Hepatocyte (in vitro differentiated cells): ENCODE results near the gene ASPHD2. TPM values are rescaled to one million over a fixed set of nuclear protein-coding genes. Genes with fewer than 3 reads are reported as not detected.

Experiments
- DNase-seq: peaks from one replicate; pipeline ENCODE4 v3.0.0-alpha.2; 2016; ENCODE audit warnings: low spot score
- H2AFZ ChIP-seq: fragments of 200-600 bp; sonication (generic); 2 replicates; pipeline ENCODE4 v1.6.0; 2016; ENCODE audit warnings: antibody characterized with exemption, mild to moderate bottlenecking
- H3K27ac ChIP-seq: fragments of 200-600 bp; sonication (generic); 2 replicates; pipeline ENCODE4 v1.5.1; 2016; ENCODE audit warnings: mild to moderate bottlenecking
- H3K27me3 ChIP-seq: fragments of 200-600 bp; sonication (generic); 2 replicates; pipeline ENCODE4 v1.6.1; 2016
- H3K36me3 ChIP-seq: fragments of 200-600 bp; sonication (generic); replicated peaks from 2 replicates; pipeline ENCODE4 v1.5.1; 2016; ENCODE audit warnings: low read depth; ENCODE audit not compliant: insufficient read depth
- H3K4me1 ChIP-seq: fragments of 200-600 bp; sonication (generic); 2 replicates; pipeline ENCODE4 v1.5.1; 2016; ENCODE audit warnings: mild to moderate bottlenecking, moderate library complexity; ENCODE audit not compliant: insufficient read depth
- H3K4me2 ChIP-seq: fragments of 200-600 bp; sonication (generic); 2 replicates; pipeline ENCODE4 v1.6.0; 2016
- H3K4me3 ChIP-seq: fragments of 200-600 bp; sonication (generic); 2 replicates; pipeline ENCODE4 v1.5.1; 2016; ENCODE audit warnings: mild to moderate bottlenecking
- H3K79me2 ChIP-seq: fragments of 200-600 bp; sonication (generic); 2 replicates; pipeline ENCODE4 v1.6.0; 2017; ENCODE audit warnings: mild to moderate bottlenecking
- H3K9me2 ChIP-seq: fragments of 200-600 bp; sonication (generic); replicated peaks from 2 replicates; pipeline ENCODE4 v1.6.0; 2017; ENCODE audit warnings: mild to moderate bottlenecking; ENCODE audit not compliant: insufficient read depth
- H3K9me3 ChIP-seq: fragments of 200-600 bp; sonication (generic); 2 replicates; pipeline ENCODE4 v1.5.1; 2016; ENCODE audit warnings: low read depth, mild to moderate bottlenecking
- H4K20me1 ChIP-seq: fragments of 200-600 bp; sonication (generic); 2 replicates; pipeline ENCODE4 v1.6.0; 2016; ENCODE audit warnings: mild to moderate bottlenecking; ENCODE audit not compliant: insufficient read depth, poor library complexity, severe bottlenecking
- EZH2 ChIP-seq: fragments of 200-600 bp; sonication (generic); IDR thresholded peaks from 2 replicates; pipeline ENCODE4 v1.6.1; 2016; ENCODE audit warnings: antibody characterized with exemption, mild to moderate bottlenecking, borderline replicate concordance
- EZH2phosphoT487 ChIP-seq: fragments of 200-600 bp; sonication (generic); IDR thresholded peaks from one replicate; pipeline ENCODE4 v1.6.1; 2018; ENCODE audit warnings: antibody characterized with exemption, mild to moderate bottlenecking, low read depth, moderate library complexity; ENCODE audit not compliant: unreplicated experiment, severe bottlenecking
- WGBS: methylation state at CpG from one replicate; pipeline ENCODE4 v1.1.6; 2016; ENCODE audit warnings: low lambda C conversion rate; ENCODE audit errors: missing lambda C conversion rate; 5-methylcytosine and 5-hydroxymethylcytosine counted together
- polyA plus RNA-seq: library from polyadenylated mRNA; unstranded; fragments of >200 nt; fragmentation: Nextera tagmentation; extraction: Ambion mirVana; gene quantifications from 2 replicates; pipeline ENCODE4 v1.2.1, GENCODE V29; 2016
- total RNA-seq: library from RNA; depleted of rRNA; stranded (reverse); fragments of >200 nt; gene quantifications from 2 replicates; pipeline ENCODE4 v1.2.3, GENCODE V29; 2014
- TF ChIP-seq, protein P1 (sequence below): fragments of 200-600 bp; sonication (generic); IDR thresholded peaks from 2 replicates; pipeline ENCODE4 v1.5.1; 2016; ENCODE audit warnings: antibody characterized with exemption, mild to moderate bottlenecking; ENCODE audit not compliant: poor library complexity

ASPHD2 gene
- total and polyA plus RNA-seq, 2 experiments from 2014 or later, result 1.2 to 2.6 TPM

DNA sequence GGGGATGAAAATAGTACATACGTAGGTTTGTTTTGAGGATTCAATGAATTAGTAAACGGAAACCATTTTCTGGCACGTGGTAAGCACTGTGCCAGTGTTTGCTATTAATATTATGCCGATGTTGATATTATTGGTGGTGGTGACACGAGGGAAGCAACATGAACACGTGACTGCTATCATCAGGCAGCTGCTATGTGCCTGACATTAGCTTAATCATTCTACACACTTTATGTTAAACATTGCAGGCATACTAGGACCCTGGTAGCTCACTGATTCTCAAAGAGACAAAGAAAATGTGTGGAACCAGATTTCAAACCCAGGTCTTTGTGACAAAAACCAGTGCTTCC, 55.3 kb downstream of the ASPHD2 start:
- WGBS, result 18% methylated on average over 6 of the region's 6 CpGs
- TF ChIP-seq, protein P1, sequence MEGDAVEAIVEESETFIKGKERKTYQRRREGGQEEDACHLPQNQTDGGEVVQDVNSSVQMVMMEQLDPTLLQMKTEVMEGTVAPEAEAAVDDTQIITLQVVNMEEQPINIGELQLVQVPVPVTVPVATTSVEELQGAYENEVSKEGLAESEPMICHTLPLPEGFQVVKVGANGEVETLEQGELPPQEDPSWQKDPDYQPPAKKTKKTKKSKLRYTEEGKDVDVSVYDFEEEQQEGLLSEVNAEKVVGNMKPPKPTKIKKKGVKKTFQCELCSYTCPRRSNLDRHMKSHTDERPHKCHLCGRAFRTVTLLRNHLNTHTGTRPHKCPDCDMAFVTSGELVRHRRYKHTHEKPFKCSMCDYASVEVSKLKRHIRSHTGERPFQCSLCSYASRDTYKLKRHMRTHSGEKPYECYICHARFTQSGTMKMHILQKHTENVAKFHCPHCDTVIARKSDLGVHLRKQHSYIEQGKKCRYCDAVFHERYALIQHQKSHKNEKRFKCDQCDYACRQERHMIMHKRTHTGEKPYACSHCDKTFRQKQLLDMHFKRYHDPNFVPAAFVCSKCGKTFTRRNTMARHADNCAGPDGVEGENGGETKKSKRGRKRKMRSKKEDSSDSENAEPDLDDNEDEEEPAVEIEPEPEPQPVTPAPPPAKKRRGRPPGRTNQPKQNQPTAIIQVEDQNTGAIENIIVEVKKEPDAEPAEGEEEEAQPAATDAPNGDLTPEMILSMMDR, result no peak
- no peak for TF ChIP-seq EZH2phosphoT487
- TF ChIP-seq EZH2, result no peak
- H3K4me1 ChIP-seq, result peaks cover 23% of the 10 kb centered on the region
- DNase-seq, result no peak
- H3K79me2 ChIP-seq, result peaks cover 48% of the 10 kb centered on the region
- no peaks in the 10 kb centered on the region for H3K9me3 ChIP-seq
- H3K27me3 ChIP-seq, result no peaks in the 10 kb centered on the region
- peak overlapping the region; percentile 73 for H3K4me2 ChIP-seq
- peak overlapping the region; percentile 78 for H2AFZ ChIP-seq
- peak overlapping the region; percentile 99 for H3K27ac ChIP-seq
- no peaks in the 10 kb centered on the region for H4K20me1 ChIP-seq
- no peaks in the 10 kb centered on the region for H3K9me2 ChIP-seq
- peak overlapping the region; percentile 91 for H3K4me3 ChIP-seq
- no peaks in the 10 kb centered on the region for H3K36me3 ChIP-seq

DNA sequence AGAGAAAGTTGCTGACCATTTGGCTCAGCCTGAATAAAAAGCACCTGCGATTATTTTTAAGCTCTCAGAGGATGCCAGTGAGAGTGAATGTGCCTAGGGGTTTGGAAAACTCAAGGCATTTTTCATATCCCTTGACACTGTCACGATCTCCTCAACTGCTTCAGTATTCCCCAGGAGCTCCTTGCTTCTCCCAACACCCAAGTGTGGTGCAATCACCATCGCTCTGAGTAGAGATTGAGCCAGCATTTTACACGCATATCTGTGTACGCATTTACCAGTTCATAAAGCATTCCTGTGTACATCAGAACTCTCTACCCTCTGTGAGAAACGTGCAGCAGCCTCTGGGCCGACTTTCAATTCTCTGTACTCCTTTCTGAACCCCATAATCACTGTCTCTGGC, 56.0 kb downstream of the ASPHD2 start:
- peak overlapping the region; percentile 99 for H3K27ac ChIP-seq
- H3K27me3 ChIP-seq, result no peaks in the 10 kb centered on the region
- TF ChIP-seq, protein P1, result no peak
- TF ChIP-seq EZH2phosphoT487, result no peak
- TF ChIP-seq EZH2, result no peak
- H4K20me1 ChIP-seq, result no peaks in the 10 kb centered on the region
- 76% methylated on average over 7 of the region's 7 CpGs for WGBS
- H3K79me2 ChIP-seq, result peaks cover 48% of the 10 kb centered on the region
- H3K9me3 ChIP-seq, result no peaks in the 10 kb centered on the region
- H3K4me2 ChIP-seq, result peak overlapping the region; percentile 73
- H3K9me2 ChIP-seq, result no peaks in the 10 kb centered on the region
- DNase-seq, result no peak
- peak overlapping the region; percentile 91 for H3K4me3 ChIP-seq
- peaks cover 22% of the 10 kb centered on the region for H3K4me1 ChIP-seq
- H3K36me3 ChIP-seq, result no peaks in the 10 kb centered on the region
- H2AFZ ChIP-seq, result no peak overlapping the region

DNA sequence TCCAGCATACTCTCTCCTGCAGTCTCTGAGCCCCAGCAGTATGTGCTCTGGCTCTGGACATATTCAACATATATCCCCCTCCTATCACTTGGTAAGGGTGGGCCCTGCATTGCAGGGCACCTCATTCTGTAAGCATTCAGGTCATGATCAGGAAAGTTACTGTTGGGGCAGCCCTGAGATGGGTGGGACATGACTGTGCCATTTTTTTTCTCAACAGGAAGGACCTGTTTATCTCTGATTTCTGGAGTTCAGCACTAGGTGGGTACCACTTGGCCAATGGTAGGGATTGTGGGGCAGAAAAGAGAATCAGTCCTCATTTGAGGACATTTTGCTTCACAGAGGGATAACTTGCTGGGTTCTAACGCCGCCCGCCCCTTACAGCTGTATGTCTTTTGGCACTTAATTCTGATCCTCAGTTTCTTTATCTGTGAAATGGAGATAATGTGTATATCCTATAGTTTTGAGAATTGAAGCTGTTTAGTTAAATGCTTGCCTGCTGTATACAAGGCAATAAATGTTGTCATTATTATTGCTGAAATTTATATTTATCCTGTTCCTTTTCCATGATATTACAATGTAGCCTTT, 56.8 kb downstream of the ASPHD2 start:
- no peak for DNase-seq
- WGBS, result 65% methylated on average over 3 of the region's 3 CpGs
- Histone ChIP-seq H3K27ac (no peak overlapping the region), H3K36me3 (no peaks in the 10 kb centered on the region), H3K9me2 (no peaks in the 10 kb centered on the region), H2AFZ (no peak overlapping the region), H3K79me2 (peaks cover 43% of the 10 kb centered on the region), H3K9me3 (no peaks in the 10 kb centered on the region), H4K20me1 (no peaks in the 10 kb centered on the region), H3K4me3 (no peak overlapping the region), H3K4me2 (no peak overlapping the region), H3K4me1 (peaks cover 15% of the 10 kb centered on the region), H3K27me3 (no peaks in the 10 kb centered on the region)
- TF ChIP-seq EZH2phosphoT487, result no peak
- TF ChIP-seq EZH2, result no peak
- TF ChIP-seq, protein P1, result no peak

DNA sequence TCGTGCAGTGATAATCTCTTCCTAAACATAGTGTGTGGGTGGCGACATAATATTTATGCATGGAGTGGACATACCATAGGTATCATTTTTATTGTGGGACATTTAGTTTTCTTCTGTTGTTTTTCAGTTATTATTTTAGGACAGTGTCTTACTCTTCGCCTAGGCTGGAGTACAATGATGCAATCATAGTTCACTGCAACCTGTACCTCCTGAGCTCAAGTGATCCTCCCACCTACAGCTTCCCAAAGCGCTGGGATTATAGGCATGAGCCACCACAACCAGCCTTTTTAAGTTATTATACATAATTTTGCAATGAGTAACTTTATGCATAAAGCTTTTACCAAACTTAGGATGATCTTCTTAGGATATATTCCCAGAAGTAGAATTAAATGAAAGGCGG, 57.3 kb downstream of the ASPHD2 start:
- 91% methylated on average over 5 of the region's 5 CpGs for WGBS
- H3K36me3 ChIP-seq, result no peaks in the 10 kb centered on the region
- no peak overlapping the region for H3K4me3 ChIP-seq

More for the DNA sequence above, 57.3 kb downstream of the ASPHD2 start:
- Histone ChIP-seq H2AFZ (no peak overlapping the region), H3K4me1 (peaks cover 15% of the 10 kb centered on the region), H3K9me3 (no peaks in the 10 kb centered on the region), H3K27me3 (no peaks in the 10 kb centered on the region), H3K9me2 (no peaks in the 10 kb centered on the region), H4K20me1 (no peaks in the 10 kb centered on the region), H3K79me2 (peaks cover 38% of the 10 kb centered on the region), H3K27ac (no peak overlapping the region), H3K4me2 (no peak overlapping the region)
- DNase-seq, result no peak
- TF ChIP-seq EZH2, result no peak
- TF ChIP-seq EZH2phosphoT487, result no peak
- TF ChIP-seq, protein P1, result no peak
